ENCODE results near the gene CCDC43. TPM values are rescaled to one million over a fixed set of nuclear protein-coding genes. Genes with fewer than 3 reads are reported as not detected.

CCDC43 gene
- total and polyA plus RNA-seq, 2 of the 8 experiments (the other 6 are each of a cell fraction or from before 2014, with no cell fraction given), result 4.9 to 38.1 TPM

DNA sequence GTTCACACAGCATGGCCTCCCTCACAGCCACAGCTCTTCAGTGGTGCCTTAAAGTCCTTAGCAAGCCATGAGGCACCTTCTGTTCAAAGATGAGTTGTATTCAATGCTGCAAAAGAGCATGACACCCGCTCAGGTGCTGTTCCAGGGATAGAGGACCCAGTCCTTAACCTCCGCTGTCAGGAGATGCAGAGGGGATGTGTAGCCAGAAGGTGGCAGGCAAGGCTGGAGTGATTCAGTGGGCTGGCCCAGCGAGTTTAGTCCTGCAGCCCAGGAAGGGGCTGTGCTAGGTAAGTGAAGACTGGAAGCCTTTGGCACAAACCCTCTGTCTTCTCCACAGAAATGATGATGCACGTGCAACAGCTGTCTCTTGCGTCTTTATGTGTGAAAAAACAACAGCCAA lies 44.2 kb upstream of the CCDC43 start:
- Histone ChIP-seq H2BK12ac (ENCODE audit: low read depth, low read length) (no peak overlapping the region), H3K56ac (replicated peaks; ENCODE audit: insufficient read length, low read depth, low read length) (no peak overlapping the region), H3K23me2 (ENCODE audit: low read depth, low read length) (no peaks in the 10 kb centered on the region; the same call in 1 of the 2 replicates), H2BK20ac (ENCODE audit: low read length) (no peak overlapping the region), H3K4me1 (replicated peaks in 1 of 4; ENCODE audit: control insufficient read depth in 3 of 4, insufficient read depth in 4 of 4, low read length in 3 of 4) (peaks cover 2 to 6% (median 3%) of the 10 kb centered on the region in 4 experiments; a peak in 4 of 7 replicates), H4K91ac (replicated peaks; ENCODE audit: insufficient read length, low read length) (no peak overlapping the region), H2AFZ (ENCODE audit: low read length) (no peak overlapping the region), H3K9ac (replicated peaks in 1 of 4; ENCODE audit: extremely low read depth in 1 of 4, low read depth in 3 of 4, low read length in 3 of 4) (no peak overlapping the region), H4K5ac (ENCODE audit: insufficient read length, low read depth, low read length) (no peak overlapping the region), H3K14ac (ENCODE audit: insufficient read length) (no peak overlapping the region), H4K8ac (ENCODE audit: extremely low read depth, insufficient read depth, low read length) (no peak overlapping the region), H3K79me2 (ENCODE audit: control insufficient read depth in 1 of 2, insufficient read depth in 2 of 2, low read length in 2 of 2) (no peaks in the 10 kb centered on the region), H3K18ac (ENCODE audit: extremely low read depth, low read length) (no peak overlapping the region), H4K20me1 (replicated peaks in 1 of 2; ENCODE audit: control insufficient read depth in 1 of 2, insufficient read depth in 2 of 2, low read length in 2 of 2) (peaks cover 0 to 2% of the 10 kb centered on the region in 2 experiments), H3K9me3 (ENCODE audit: insufficient read depth in 2 of 2, low read depth in 1 of 2, low read length in 1 of 2) (no peaks in the 10 kb centered on the region), H3K4me3 (ENCODE audit: extremely low read depth in 1 of 4, insufficient read depth in 2 of 4, low read depth in 3 of 4, low read length in 4 of 4) (no peak overlapping the region), H2BK5ac (ENCODE audit: low read depth, low read length) (no peak overlapping the region), H3K4me2 (ENCODE audit: insufficient read depth in 1 of 2, low read depth in 2 of 2, low read length in 2 of 2) (no peak overlapping the region), H2BK120ac (replicated peaks; ENCODE audit: low read depth, low read length) (no peak overlapping the region), H3K27ac (ENCODE audit: low read depth, low read length) (no peak overlapping the region), H3K36me3 (ENCODE audit: control insufficient read depth in 2 of 4, insufficient read depth in 4 of 4, low read length in 3 of 4) (peaks cover 10 to 36% (median 21%) of the 10 kb centered on the region in 4 experiments; a peak in 7 of 8 replicates), H3K27me3 (replicated peaks in 1 of 4; ENCODE audit: control insufficient read depth in 3 of 4, extremely low read depth in 1 of 4, insufficient read depth in 3 of 4, low read length in 3 of 4) (no peaks in the 10 kb centered on the region), H3K79me1 (ENCODE audit: low read depth, low read length) (no peaks in the 10 kb centered on the region), H3K4ac (replicated peaks; ENCODE audit: insufficient read length, low read depth, low read length) (no peak overlapping the region), H2BK15ac (ENCODE audit: low read length) (no peak overlapping the region), H2AK5ac (ENCODE audit: low read depth, low read length) (no peak overlapping the region), H3K23ac (ENCODE audit: insufficient read length) (no peak overlapping the region)
- DNase-seq (ENCODE audit: low read depth in 1 of 2, low spot score in 2 of 2) (peak in 1 of 2 experiments; percentile 63), FAIRE-seq (no peak)
- ChIA-PET POLR2A (ENCODE audit: partially characterized antibody) (no interaction called here), CTCF (ENCODE audit: partially characterized antibody) (interaction anchor here (0.6 to 7.1 kb wide), 14 partner anchors 9 to 200 kb away, joined by 3 to 38 read pairs (median 4); partner anchors contain the start of gene CCDC43)
- 79% methylated on average over 5 of the region's 5 CpGs; no CpG with 5 or more reads in 1 of the 2 experiments for WGBS, 2 experiments (ENCODE audit: extremely low coverage in 1 of 2, insufficient coverage in 1 of 2, insufficient read length in 1 of 2, insufficient replicate concordance in 2 of 2, low coverage in 1 of 2, low lambda C conversion rate in 2 of 2, missing lambda C conversion rate in 1 of 2)
- TF ChIP-seq, protein P1, sequence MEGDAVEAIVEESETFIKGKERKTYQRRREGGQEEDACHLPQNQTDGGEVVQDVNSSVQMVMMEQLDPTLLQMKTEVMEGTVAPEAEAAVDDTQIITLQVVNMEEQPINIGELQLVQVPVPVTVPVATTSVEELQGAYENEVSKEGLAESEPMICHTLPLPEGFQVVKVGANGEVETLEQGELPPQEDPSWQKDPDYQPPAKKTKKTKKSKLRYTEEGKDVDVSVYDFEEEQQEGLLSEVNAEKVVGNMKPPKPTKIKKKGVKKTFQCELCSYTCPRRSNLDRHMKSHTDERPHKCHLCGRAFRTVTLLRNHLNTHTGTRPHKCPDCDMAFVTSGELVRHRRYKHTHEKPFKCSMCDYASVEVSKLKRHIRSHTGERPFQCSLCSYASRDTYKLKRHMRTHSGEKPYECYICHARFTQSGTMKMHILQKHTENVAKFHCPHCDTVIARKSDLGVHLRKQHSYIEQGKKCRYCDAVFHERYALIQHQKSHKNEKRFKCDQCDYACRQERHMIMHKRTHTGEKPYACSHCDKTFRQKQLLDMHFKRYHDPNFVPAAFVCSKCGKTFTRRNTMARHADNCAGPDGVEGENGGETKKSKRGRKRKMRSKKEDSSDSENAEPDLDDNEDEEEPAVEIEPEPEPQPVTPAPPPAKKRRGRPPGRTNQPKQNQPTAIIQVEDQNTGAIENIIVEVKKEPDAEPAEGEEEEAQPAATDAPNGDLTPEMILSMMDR (IDR thresholded peaks at IDR 0.05; ENCODE audit: control extremely low read depth in 1 of 3, insufficient read depth in 1 of 3, low read depth in 1 of 3, low read length in 3 of 3), result peak; percentile 63 to 80 (median 80)
- TF ChIP-seq HDAC2 (IDR thresholded peaks at IDR 0.05; ENCODE audit: borderline replicate concordance in 1 of 2, low read depth in 2 of 2, low read length in 2 of 2) (no peak), RAD21 (IDR thresholded peaks at IDR 0.05 in 1 of 2, conservative IDR thresholded peaks at IDR 0.05 in 1 of 2; ENCODE audit: low read depth in 2 of 2, low read length in 2 of 2) (peak; percentile 64 to 76), TCF12 (IDR thresholded peaks at IDR 0.05; ENCODE audit: low read depth, low read length) (no peak)
